ENCODE data around the gene PIK3AP1. TPM values are rescaled to one million over a fixed set of nuclear protein-coding genes. Genes with fewer than 3 reads are reported as not detected.
A peak's percentile ranks its signal among the peaks of the same experiment; 100 is the strongest.

PIK3AP1 gene
- total and polyA plus RNA-seq, 10 of the 15 experiments (the other 5 are each of a cell fraction or from before 2014, with no cell fraction given), result 26.2 to 306 (median 119) TPM

DNA sequence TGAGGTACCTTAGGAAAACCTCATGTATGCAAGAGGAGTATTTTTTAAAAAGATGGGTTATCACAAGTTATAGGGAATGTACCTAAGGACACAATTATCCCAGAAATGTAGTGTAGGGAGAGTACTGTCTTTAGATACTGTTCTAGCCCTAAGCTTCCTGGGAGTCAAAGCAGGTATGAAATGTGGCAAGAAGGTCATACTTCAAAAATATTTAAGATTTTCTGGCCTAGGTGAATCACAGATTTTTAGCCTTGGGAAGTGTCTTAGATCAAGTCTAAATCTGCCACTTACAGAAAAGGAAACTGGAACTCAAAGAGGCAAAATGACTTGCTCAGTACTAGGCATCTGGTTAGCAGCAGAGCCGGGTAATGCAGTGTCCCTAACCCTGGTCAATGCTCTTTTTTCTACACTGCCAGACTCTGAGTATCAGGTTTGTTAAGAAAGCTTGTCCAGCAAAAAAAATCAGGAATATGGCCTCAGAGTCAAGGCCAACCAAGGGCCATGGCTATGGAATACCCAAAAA lies 13.9 kb downstream of the PIK3AP1 start (continued):
- TF ChIP-seq, protein P1, sequence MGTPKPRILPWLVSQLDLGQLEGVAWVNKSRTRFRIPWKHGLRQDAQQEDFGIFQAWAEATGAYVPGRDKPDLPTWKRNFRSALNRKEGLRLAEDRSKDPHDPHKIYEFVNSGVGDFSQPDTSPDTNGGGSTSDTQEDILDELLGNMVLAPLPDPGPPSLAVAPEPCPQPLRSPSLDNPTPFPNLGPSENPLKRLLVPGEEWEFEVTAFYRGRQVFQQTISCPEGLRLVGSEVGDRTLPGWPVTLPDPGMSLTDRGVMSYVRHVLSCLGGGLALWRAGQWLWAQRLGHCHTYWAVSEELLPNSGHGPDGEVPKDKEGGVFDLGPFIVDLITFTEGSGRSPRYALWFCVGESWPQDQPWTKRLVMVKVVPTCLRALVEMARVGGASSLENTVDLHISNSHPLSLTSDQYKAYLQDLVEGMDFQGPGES (IDR thresholded peaks at IDR 0.05), result no peak
- TF ChIP-seq, protein P2, sequence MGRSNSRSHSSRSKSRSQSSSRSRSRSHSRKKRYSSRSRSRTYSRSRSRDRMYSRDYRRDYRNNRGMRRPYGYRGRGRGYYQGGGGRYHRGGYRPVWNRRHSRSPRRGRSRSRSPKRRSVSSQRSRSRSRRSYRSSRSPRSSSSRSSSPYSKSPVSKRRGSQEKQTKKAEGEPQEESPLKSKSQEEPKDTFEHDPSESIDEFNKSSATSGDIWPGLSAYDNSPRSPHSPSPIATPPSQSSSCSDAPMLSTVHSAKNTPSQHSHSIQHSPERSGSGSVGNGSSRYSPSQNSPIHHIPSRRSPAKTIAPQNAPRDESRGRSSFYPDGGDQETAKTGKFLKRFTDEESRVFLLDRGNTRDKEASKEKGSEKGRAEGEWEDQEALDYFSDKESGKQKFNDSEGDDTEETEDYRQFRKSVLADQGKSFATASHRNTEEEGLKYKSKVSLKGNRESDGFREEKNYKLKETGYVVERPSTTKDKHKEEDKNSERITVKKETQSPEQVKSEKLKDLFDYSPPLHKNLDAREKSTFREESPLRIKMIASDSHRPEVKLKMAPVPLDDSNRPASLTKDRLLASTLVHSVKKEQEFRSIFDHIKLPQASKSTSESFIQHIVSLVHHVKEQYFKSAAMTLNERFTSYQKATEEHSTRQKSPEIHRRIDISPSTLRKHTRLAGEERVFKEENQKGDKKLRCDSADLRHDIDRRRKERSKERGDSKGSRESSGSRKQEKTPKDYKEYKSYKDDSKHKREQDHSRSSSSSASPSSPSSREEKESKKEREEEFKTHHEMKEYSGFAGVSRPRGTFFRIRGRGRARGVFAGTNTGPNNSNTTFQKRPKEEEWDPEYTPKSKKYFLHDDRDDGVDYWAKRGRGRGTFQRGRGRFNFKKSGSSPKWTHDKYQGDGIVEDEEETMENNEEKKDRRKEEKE (IDR thresholded peaks at IDR 0.05), result no peak
- TF ChIP-seq SMARCA5 (IDR thresholded peaks at IDR 0.05) (no peak), MTA2 (IDR thresholded peaks at IDR 0.05; ENCODE audit: low read depth) (no peak), NFYA (IDR thresholded peaks at IDR 0.05; ENCODE audit: borderline replicate concordance, low read depth, low read length) (no peak), RAD21 (IDR thresholded peaks at IDR 0.05; ENCODE audit: insufficient read depth, low read depth, low read length) (no peak), ZNF384 (IDR thresholded peaks at IDR 0.05; ENCODE audit: borderline replicate concordance, low read depth, low read length) (0 out of 2 replicates have a peak, but pooled peaks have one; percentile 6), SREBF2 (IDR thresholded peaks at IDR 0.05; ENCODE audit: low read length) (no peak), SP1 (IDR thresholded peaks at IDR 0.05; ENCODE audit: low read depth, low read length) (no peak), FOXK2 (IDR thresholded peaks at IDR 0.05) (no peak), WRNIP1 (IDR thresholded peaks at IDR 0.05; ENCODE audit: borderline replicate concordance, low read depth, low read length) (no peak), NR2F1 (conservative IDR thresholded peaks at IDR 0.05) (no peak), HDAC2 (IDR thresholded peaks at IDR 0.05) (no peak), RELA (IDR thresholded peaks at IDR 0.05; ENCODE audit: borderline replicate concordance, partially characterized antibody) (no peak), MEF2A (IDR thresholded peaks at IDR 0.05; ENCODE audit: insufficient read depth, low read depth, low read length) (no peak)
- TF ChIP-seq, protein P3, sequence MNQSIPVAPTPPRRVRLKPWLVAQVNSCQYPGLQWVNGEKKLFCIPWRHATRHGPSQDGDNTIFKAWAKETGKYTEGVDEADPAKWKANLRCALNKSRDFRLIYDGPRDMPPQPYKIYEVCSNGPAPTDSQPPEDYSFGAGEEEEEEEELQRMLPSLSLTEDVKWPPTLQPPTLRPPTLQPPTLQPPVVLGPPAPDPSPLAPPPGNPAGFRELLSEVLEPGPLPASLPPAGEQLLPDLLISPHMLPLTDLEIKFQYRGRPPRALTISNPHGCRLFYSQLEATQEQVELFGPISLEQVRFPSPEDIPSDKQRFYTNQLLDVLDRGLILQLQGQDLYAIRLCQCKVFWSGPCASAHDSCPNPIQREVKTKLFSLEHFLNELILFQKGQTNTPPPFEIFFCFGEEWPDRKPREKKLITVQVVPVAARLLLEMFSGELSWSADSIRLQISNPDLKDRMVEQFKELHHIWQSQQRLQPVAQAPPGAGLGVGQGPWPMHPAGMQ (IDR thresholded peaks at IDR 0.05; ENCODE audit: borderline replicate concordance), result no peak
- TF ChIP-seq, protein P4, sequence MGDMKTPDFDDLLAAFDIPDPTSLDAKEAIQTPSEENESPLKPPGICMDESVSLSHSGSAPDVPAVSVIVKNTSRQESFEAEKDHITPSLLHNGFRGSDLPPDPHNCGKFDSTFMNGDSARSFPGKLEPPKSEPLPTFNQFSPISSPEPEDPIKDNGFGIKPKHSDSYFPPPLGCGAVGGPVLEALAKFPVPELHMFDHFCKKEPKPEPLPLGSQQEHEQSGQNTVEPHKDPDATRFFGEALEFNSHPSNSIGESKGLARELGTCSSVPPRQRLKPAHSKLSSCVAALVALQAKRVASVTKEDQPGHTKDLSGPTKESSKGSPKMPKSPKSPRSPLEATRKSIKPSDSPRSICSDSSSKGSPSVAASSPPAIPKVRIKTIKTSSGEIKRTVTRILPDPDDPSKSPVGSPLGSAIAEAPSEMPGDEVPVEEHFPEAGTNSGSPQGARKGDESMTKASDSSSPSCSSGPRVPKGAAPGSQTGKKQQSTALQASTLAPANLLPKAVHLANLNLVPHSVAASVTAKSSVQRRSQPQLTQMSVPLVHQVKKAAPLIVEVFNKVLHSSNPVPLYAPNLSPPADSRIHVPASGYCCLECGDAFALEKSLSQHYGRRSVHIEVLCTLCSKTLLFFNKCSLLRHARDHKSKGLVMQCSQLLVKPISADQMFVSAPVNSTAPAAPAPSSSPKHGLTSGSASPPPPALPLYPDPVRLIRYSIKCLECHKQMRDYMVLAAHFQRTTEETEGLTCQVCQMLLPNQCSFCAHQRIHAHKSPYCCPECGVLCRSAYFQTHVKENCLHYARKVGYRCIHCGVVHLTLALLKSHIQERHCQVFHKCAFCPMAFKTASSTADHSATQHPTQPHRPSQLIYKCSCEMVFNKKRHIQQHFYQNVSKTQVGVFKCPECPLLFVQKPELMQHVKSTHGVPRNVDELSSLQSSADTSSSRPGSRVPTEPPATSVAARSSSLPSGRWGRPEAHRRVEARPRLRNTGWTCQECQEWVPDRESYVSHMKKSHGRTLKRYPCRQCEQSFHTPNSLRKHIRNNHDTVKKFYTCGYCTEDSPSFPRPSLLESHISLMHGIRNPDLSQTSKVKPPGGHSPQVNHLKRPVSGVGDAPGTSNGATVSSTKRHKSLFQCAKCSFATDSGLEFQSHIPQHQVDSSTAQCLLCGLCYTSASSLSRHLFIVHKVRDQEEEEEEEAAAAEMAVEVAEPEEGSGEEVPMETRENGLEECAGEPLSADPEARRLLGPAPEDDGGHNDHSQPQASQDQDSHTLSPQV (IDR thresholded peaks at IDR 0.05), result no peak
- TF ChIP-seq, protein P5, sequence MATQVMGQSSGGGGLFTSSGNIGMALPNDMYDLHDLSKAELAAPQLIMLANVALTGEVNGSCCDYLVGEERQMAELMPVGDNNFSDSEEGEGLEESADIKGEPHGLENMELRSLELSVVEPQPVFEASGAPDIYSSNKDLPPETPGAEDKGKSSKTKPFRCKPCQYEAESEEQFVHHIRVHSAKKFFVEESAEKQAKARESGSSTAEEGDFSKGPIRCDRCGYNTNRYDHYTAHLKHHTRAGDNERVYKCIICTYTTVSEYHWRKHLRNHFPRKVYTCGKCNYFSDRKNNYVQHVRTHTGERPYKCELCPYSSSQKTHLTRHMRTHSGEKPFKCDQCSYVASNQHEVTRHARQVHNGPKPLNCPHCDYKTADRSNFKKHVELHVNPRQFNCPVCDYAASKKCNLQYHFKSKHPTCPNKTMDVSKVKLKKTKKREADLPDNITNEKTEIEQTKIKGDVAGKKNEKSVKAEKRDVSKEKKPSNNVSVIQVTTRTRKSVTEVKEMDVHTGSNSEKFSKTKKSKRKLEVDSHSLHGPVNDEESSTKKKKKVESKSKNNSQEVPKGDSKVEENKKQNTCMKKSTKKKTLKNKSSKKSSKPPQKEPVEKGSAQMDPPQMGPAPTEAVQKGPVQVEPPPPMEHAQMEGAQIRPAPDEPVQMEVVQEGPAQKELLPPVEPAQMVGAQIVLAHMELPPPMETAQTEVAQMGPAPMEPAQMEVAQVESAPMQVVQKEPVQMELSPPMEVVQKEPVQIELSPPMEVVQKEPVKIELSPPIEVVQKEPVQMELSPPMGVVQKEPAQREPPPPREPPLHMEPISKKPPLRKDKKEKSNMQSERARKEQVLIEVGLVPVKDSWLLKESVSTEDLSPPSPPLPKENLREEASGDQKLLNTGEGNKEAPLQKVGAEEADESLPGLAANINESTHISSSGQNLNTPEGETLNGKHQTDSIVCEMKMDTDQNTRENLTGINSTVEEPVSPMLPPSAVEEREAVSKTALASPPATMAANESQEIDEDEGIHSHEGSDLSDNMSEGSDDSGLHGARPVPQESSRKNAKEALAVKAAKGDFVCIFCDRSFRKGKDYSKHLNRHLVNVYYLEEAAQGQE (IDR thresholded peaks at IDR 0.05; ENCODE audit: low read depth, low read length), result peak; percentile 38; the same call in 1 of the 2 replicates

All from GM12878 (cell line).